Gastroesophageal sphincter (tissue), 4 donors: Measurements from ENCODE around the gene ASAP2. TPM values are rescaled to one million over a fixed set of nuclear protein-coding genes. Genes with fewer than 3 reads are reported as not detected.

Experiments used
- ATAC-seq: fragments of 150-250 bp; one replicate; pipeline ENCODE4 v1.9.1; 2016; ENCODE audit warnings: mild to moderate bottlenecking, moderate library complexity
- H3K27ac ChIP-seq, 4 donors: fragments of 200-600 bp; sonication (generic) in 3 of 4; 1 replicate in 3 of 4; 2 replicates in 1 of 4; pipeline ENCODE4 v1.5.1; 2016 to 2019
- H3K27me3 ChIP-seq: fragments of 200-600 bp; sonication (generic); one replicate; pipeline ENCODE4 v1.5.1; 2019
- H3K36me3 ChIP-seq, 2 donors: fragments of 200-600 bp; sonication (generic); one replicate each; pipeline ENCODE4 v1.5.1; 2019; ENCODE audit warnings: control low read depth in 1 of 2
- H3K4me1 ChIP-seq, 3 donors: fragments of 200-600 bp; sonication (generic); 1 replicate in 2 of 3; 2 replicates in 1 of 3; pipeline ENCODE4 v1.5.1; 2016 to 2019; ENCODE audit warnings: control low read depth in 2 of 3
- H3K4me3 ChIP-seq, 2 donors: fragments of 200-600 bp; sonication (generic); one replicate each; pipeline ENCODE4 v1.5.1; 2019; ENCODE audit warnings: mild to moderate bottlenecking in 1 of 2, moderate library complexity in 1 of 2
- H3K9me3 ChIP-seq, 3 donors: fragments of 200-600 bp; sonication (generic); one replicate each; pipeline ENCODE4 v1.5.1; 2017 to 2019; ENCODE audit warnings: control low read depth in 2 of 3
- CTCF ChIP-seq, 4 experiments: fragments of 200-600 bp in 2 of 4; fragments of 450-650 bp in 2 of 4; sonication (generic) in 1 of 4; IDR thresholded peaks; one replicate each; pipeline ENCODE4 v1.5.1; 2017 to 2019; ENCODE audit warnings: antibody characterized with exemption in 4 of 4, mild to moderate bottlenecking in 2 of 4, moderate library complexity in 2 of 4
- EP300 ChIP-seq: sonication (generic); formaldehyde crosslinking; IDR thresholded peaks from one replicate; pipeline ENCODE4 v1.6.1; 2017; ENCODE audit warnings: antibody characterized with exemption, mild to moderate bottlenecking
- POLR2A ChIP-seq, 2 donors: fragments of 450-650 bp; IDR thresholded peaks; one replicate each; pipeline ENCODE4 v1.6.1; 2017; ENCODE audit warnings: antibody characterized with exemption in 2 of 2, mild to moderate bottlenecking in 2 of 2, moderate library complexity in 1 of 2
- POLR2AphosphoS5 ChIP-seq: sonication (generic); formaldehyde crosslinking; IDR thresholded peaks from one replicate; pipeline ENCODE4 v1.6.1; 2017; ENCODE audit warnings: antibody characterized with exemption
- WGBS, 2 donors: methylation state at CpG; one replicate each; pipeline ENCODE4 v1.1.5; 2018; ENCODE audit warnings: low coverage in 1 of 2; 5-methylcytosine and 5-hydroxymethylcytosine counted together
- total RNA-seq, 4 donors: library from RNA; depleted of rRNA; stranded (reverse); fragments of >200 nt; gene quantifications; one replicate each; pipeline ENCODE4 v1.1.0, GENCODE V29; 2016

Gene ASAP2
- total RNA-seq, 4 donors from 2014 or later, result 18.3 to 31.4 (median 26.2) TPM

GRCh38 chr2:9194352-9194751 is 12.3 kb upstream of the ASAP2 start:
- no peaks in the 10 kb centered on the region for H3K27me3 ChIP-seq
- TF ChIP-seq EP300 (no peak), CTCF (IDR thresholded peaks at IDR 0.05) (no peak), POLR2A (IDR thresholded peaks at IDR 0.05) (no peak), POLR2AphosphoS5 (no peak)
- no peaks in the 10 kb centered on the region for H3K9me3 ChIP-seq
- no peak for ATAC-seq
- H3K4me3 ChIP-seq, result no peak overlapping the region
- peaks cover 0 to 40% (median 11%) of the 10 kb centered on the region in 3 donors for H3K4me1 ChIP-seq
- no peaks in the 10 kb centered on the region for H3K36me3 ChIP-seq
- peak overlapping the region in 2 of 4 donors; percentile 79 to 82 for H3K27ac ChIP-seq

GRCh38 chr2:9196637-9197036 is 10.0 kb upstream of the ASAP2 start:
- WGBS, 2 donors, result 94 to 96% methylated on average over 2 to 3 of the region's 3 CpGs
- H3K4me1 ChIP-seq, result peaks cover 0 to 26% (median 3%) of the 10 kb centered on the region in 3 donors
- no peaks in the 10 kb centered on the region for H3K27me3 ChIP-seq
- no peak for ATAC-seq
- no peak overlapping the region for H3K27ac ChIP-seq
- H3K4me3 ChIP-seq, result no peak overlapping the region
- TF ChIP-seq POLR2A (IDR thresholded peaks at IDR 0.05) (no peak), CTCF (IDR thresholded peaks at IDR 0.05) (no peak), EP300 (no peak), POLR2AphosphoS5 (no peak)
- no peaks in the 10 kb centered on the region for H3K9me3 ChIP-seq
- no peaks in the 10 kb centered on the region for H3K36me3 ChIP-seq

GRCh38 chr2:9197916-9198315 is 8.7 kb upstream of the ASAP2 start:
- no peaks in the 10 kb centered on the region for H3K36me3 ChIP-seq
- no peak for TF ChIP-seq POLR2AphosphoS5
- no peak for TF ChIP-seq CTCF (IDR thresholded peaks at IDR 0.05)
- no peak for TF ChIP-seq EP300
- TF ChIP-seq POLR2A (IDR thresholded peaks at IDR 0.05), result no peak
- H3K27ac ChIP-seq, result no peak overlapping the region
- H3K4me3 ChIP-seq, result no peak overlapping the region
- ATAC-seq, result no peak
- peaks cover 0 to 13% (median 0%) of the 10 kb centered on the region in 3 donors for H3K4me1 ChIP-seq
- H3K9me3 ChIP-seq, result no peaks in the 10 kb centered on the region
- WGBS, 2 donors, result 83 to 90% methylated on average over 4 to 5 of the region's 5 CpGs
- H3K27me3 ChIP-seq, result no peaks in the 10 kb centered on the region

- no peak overlapping the region for H3K27ac ChIP-seq
- WGBS, 2 donors, result 81 to 83% methylated on average over 9 of the region's 9 CpGs
These were observed 6.6 kb upstream of the ASAP2 start for GRCh38 chr2:9199716-9200632.

More at GRCh38 chr2:9199716-9200632, 6.6 kb upstream of the ASAP2 start:
- Histone ChIP-seq H3K4me1 (no peaks in the 10 kb centered on the region), H3K27me3 (no peaks in the 10 kb centered on the region), H3K4me3 (no peak overlapping the region), H3K9me3 (no peaks in the 10 kb centered on the region), H3K36me3 (no peaks in the 10 kb centered on the region)
- ATAC-seq, result no peak
- TF ChIP-seq POLR2A (IDR thresholded peaks at IDR 0.05) (no peak), POLR2AphosphoS5 (no peak), CTCF (IDR thresholded peaks at IDR 0.05) (no peak), EP300 (no peak)
